K562 (cell line): ENCODE measurements around the gene SSBP2. TPM values are rescaled to one million over a fixed set of nuclear protein-coding genes. Genes with fewer than 3 reads are reported as not detected.

Experiments used
- ATAC-seq: fragments of 200-7000 bp; cut with Tn5 transposase; 3 replicates; pipeline ENCODE4 v1.9.1; 2020; ENCODE audit warnings: moderate library complexity
- BruUV-seq: library from RNA; stranded (reverse); fragments of 400-500 nt; replicated peaks from 2 replicates; lab custom pipeline; 2021; lab: Mats Ljungman, UMichigan
- CTCF ChIA-PET: fragments of 300-600 bp; formaldehyde crosslinking; extraction: SDS; loops from one replicate; lab custom pipeline; 2021; ENCODE audit warnings: low intra/inter-chr PET ratio; lab: Yijun Ruan, JAX
- POLR2A ChIA-PET: fragments of 300-600, 350-650 bp; sonication (Branson Sonifier 250); formaldehyde crosslinking; extraction: SDS; loops from one replicate; lab custom pipeline; 2021; ENCODE audit warnings: antibody characterized with exemption, inconsistent platforms; lab: Yijun Ruan, JAX
- DNase-seq, 4 experiments: peaks; one replicate each; pipeline versions ENCODE4 v3.0.0 to v3.0.0-alpha.2; 2011 to 2018; ENCODE audit warnings: low spot score in 3 of 4, mixed read lengths in 3 of 4; ENCODE audit errors: extremely low read depth in 1 of 4
- FAIRE-seq: peaks from 2 replicates; lab custom pipeline; 2011; peaks lifted over from hg19 to GRCh38; lab: Jason Lieb, UNC
- H2AFZ ChIP-seq: 2 replicates; pipeline ENCODE4 v1.6.0; 2011; ENCODE audit warnings: low read depth, low read length, control low read depth, inconsistent platforms
- H3K27ac ChIP-seq: fragments of 200-600 bp; 3 replicates; pipeline ENCODE4 v1.8.0; 2011; ENCODE audit warnings: low read depth, mild to moderate bottlenecking, control low read depth, inconsistent platforms, low read length, moderate library complexity, mixed read lengths; ENCODE audit errors: extremely low read depth
- H3K27me3 ChIP-seq, 2 experiments: fragments of 300-600 bp in 1 of 2; 2 replicates in 1 of 2; 3 replicates in 1 of 2; pipeline versions ENCODE4 v1.6.0 to v1.8.0; 2011; ENCODE audit warnings: inconsistent platforms in 2 of 2, low read length in 2 of 2, mild to moderate bottlenecking in 1 of 2, mixed read lengths in 1 of 2, moderate library complexity in 1 of 2; ENCODE audit not compliant: control insufficient read depth in 2 of 2, insufficient read depth in 2 of 2
- H3K36me3 ChIP-seq: fragments of 300-600 bp; 3 replicates; pipeline ENCODE4 v1.8.0; 2011; ENCODE audit warnings: mild to moderate bottlenecking, low read length, inconsistent platforms; ENCODE audit not compliant: control insufficient read depth, insufficient read depth
- H3K4me1 ChIP-seq, 2 experiments: fragments of 200-600 bp in 1 of 2; replicated peaks in 1 of 2; 2 replicates in 1 of 2; 3 replicates in 1 of 2; pipeline versions ENCODE4 v1.5.1 to v1.8.0; 2011; ENCODE audit warnings: inconsistent platforms in 2 of 2, low read length in 2 of 2, mild to moderate bottlenecking in 1 of 2, mixed read lengths in 1 of 2, moderate library complexity in 1 of 2; ENCODE audit not compliant: control insufficient read depth in 2 of 2, insufficient read depth in 2 of 2
- H3K4me2 ChIP-seq: 2 replicates; pipeline ENCODE4 v1.6.1; 2011; ENCODE audit warnings: low read length, control low read depth, inconsistent platforms, mixed read lengths; ENCODE audit not compliant: insufficient read depth
- H3K4me3 ChIP-seq: fragments of 200-600 bp; sonication (generic), shearing (Covaris generic); 2 replicates; pipeline ENCODE4 v1.5.1; 2016; ENCODE audit warnings: control low read depth, inconsistent platforms
- H3K79me2 ChIP-seq: fragments of 200-600 bp; 3 replicates; pipeline ENCODE4 v1.8.0; 2011; ENCODE audit warnings: low read length, inconsistent platforms; ENCODE audit not compliant: control insufficient read depth, insufficient read depth
- H3K9ac ChIP-seq, 2 experiments: 2 replicates each; pipeline versions ENCODE4 v1.6.0 to v1.6.1; 2011; ENCODE audit warnings: low read depth in 2 of 2, low read length in 2 of 2, control low read depth in 1 of 2, inconsistent platforms in 1 of 2, mild to moderate bottlenecking in 1 of 2, mixed read lengths in 1 of 2; ENCODE audit not compliant: insufficient read depth in 1 of 2
- H3K9me1 ChIP-seq: one replicate; pipeline ENCODE4 v1.6.0; 2011; ENCODE audit warnings: inconsistent platforms, mild to moderate bottlenecking, low read length, moderate library complexity; ENCODE audit not compliant: control insufficient read depth, insufficient read depth
- H3K9me3 ChIP-seq: replicated peaks from 2 replicates; pipeline ENCODE4 v1.5.1; 2011; ENCODE audit warnings: low read depth, low read length, inconsistent platforms; ENCODE audit not compliant: control insufficient read depth, insufficient read depth
- H4K20me1 ChIP-seq: replicated peaks from 2 replicates; pipeline ENCODE4 v1.6.1; 2011; ENCODE audit warnings: low read length, inconsistent platforms, mixed read lengths; ENCODE audit not compliant: control insufficient read depth, insufficient read depth
- ASH1L ChIP-seq: fragments of 450-650 bp; IDR thresholded peaks from 2 replicates; pipeline ENCODE4 v1.6.1; 2018; ENCODE audit warnings: borderline replicate concordance, mild to moderate bottlenecking, low read depth; ENCODE audit not compliant: partially characterized antibody
- C11orf30 ChIP-seq: fragments of 450-650 bp; IDR thresholded peaks from 2 replicates; pipeline ENCODE4 v1.6.1; 2016; ENCODE audit warnings: low read depth, mild to moderate bottlenecking
- SMARCB1 ChIP-seq: IDR thresholded peaks from 2 replicates; pipeline ENCODE4 v1.6.1; 2011; ENCODE audit warnings: improper control_type of control experiment, low read depth; ENCODE audit not compliant: insufficient read length
- SRSF1 ChIP-seq: fragments of 200-400 bp; formaldehyde crosslinking; IDR thresholded peaks from 2 replicates; pipeline ENCODE4 v1.6.1; 2017; ENCODE audit warnings: mild to moderate bottlenecking, low read depth, low read length, moderate library complexity
- STAT5B ChIP-seq: fragments of 250-450 bp; sonication (Bioruptor Pico); IDR thresholded peaks from 2 replicates; pipeline ENCODE4 v1.8.0; 2021; ENCODE audit warnings: mild to moderate bottlenecking, inconsistent platforms
- SUPT5H ChIP-seq: fragments of 450-650 bp; IDR thresholded peaks from 2 replicates; pipeline ENCODE4 v1.6.1; 2016
- YBX1 ChIP-seq: fragments of 450-650 bp; IDR thresholded peaks from 2 replicates; pipeline ENCODE4 v1.7.1; 2016; ENCODE audit warnings: mild to moderate bottlenecking
- WGBS: fragments of 100-300 bp; shearing (Covaris generic); methylation state at CpG from one replicate; pipeline ENCODE4 v1.1.6; 2016; ENCODE audit warnings: low coverage, mixed read lengths; ENCODE audit not compliant: insufficient coverage; ENCODE audit errors: missing lambda C conversion rate; 5-methylcytosine and 5-hydroxymethylcytosine counted together
- in situ Hi-C: fragments of 300-500 bp; cut with MboI; formaldehyde crosslinking; loops from 4 replicates; pipeline ENCODE4 v1.15.0; 2018; ENCODE audit warnings: inconsistent platforms, mixed read lengths
- intact Hi-C: fragments of 100-400 bp; cut with micrococcal nuclease; formaldehyde crosslinking; loops from 2 replicates; pipeline ENCODE4 v1.14.2; 2022
- polyA plus RNA-seq, 8 experiments: library from polyadenylated mRNA; depleted of rRNA in 4 of 8; stranded (reverse) in 5 of 8; unstranded in 3 of 8; fragments of >200 nt; fragmentation: Nextera tagmentation in 2 of 8; fragmentation: Illumina TruSeq in 1 of 8; extraction: Ambion mirVana in 2 of 8; extraction: Trizol in 1 of 8; gene quantifications; 2 replicates each; pipeline versions ENCODE4 v1.2.1 to v1.2.3, GENCODE V29; 2011 to 2014; ENCODE audit warnings: inconsistent platforms in 1 of 8, missing spikeins in 1 of 8
- total RNA-seq, 7 experiments: library from RNA; depleted of rRNA in 6 of 7; stranded (reverse); fragments of >200 nt in 6 of 7; fragmentation: Illumina TruSeq in 2 of 7; extraction: Trizol in 2 of 7; gene quantifications; 2 replicates each; pipeline versions ENCODE4 v1.2.1 to v1.2.3, GENCODE V29; 2011 to 2021; ENCODE audit warnings: low replicate concordance in 1 of 7
- TF ChIP-seq, protein P1 (sequence below), 2 experiments: fragments of 450-650 bp in 1 of 2; sonication (generic) in 1 of 2; formaldehyde crosslinking in 1 of 2; IDR thresholded peaks in 1 of 2; conservative IDR thresholded peaks in 1 of 2; 2 replicates each; pipeline versions ENCODE4 v1.6.1 to v1.8.1; 2016 to 2023; ENCODE audit warnings: mild to moderate bottlenecking in 2 of 2, moderate library complexity in 2 of 2, inconsistent platforms in 1 of 2, missing genetic modification reagents in 1 of 2
- TF ChIP-seq, protein P2 (sequence below): sonication (generic); formaldehyde crosslinking; IDR thresholded peaks from 2 replicates; pipeline ENCODE4 v1.8.1; 2023; ENCODE audit warnings: mild to moderate bottlenecking, missing genetic modification reagents

Gene SSBP2
- total and polyA plus RNA-seq, 9 of the 15 experiments (the other 6 are each of a cell fraction or from before 2014, with no cell fraction given), result 22.3 to 133 (median 42.1) TPM

DNA sequence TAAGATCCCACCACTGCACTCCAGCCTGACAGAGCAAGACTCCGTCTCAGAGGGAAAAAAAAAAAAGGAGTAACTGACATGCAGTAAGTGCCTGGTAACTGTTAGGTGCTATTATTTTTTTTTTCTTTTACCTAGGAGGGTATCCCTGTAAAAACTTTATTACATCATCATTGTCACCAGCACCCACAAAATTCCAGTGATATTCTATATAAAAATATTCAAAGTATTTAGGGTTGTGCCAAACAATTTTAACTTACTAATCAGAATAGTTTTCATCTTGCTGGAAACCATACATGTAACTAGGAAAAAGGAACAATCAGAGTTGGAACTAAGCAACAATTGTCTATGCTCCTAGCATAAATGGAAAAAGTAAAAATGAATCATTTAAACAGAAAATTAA lies 112.4 kb downstream of the SSBP2 start:
- BruUV-seq, result no TSS peak
- Histone ChIP-seq H3K9me3 (no peaks in the 10 kb centered on the region), H3K79me2 (no peaks in the 10 kb centered on the region), H3K9me1 (no peaks in the 10 kb centered on the region), H4K20me1 (no peaks in the 10 kb centered on the region), H3K4me3 (no peak overlapping the region), H3K36me3 (peaks cover 8% of the 10 kb centered on the region; the same call in 2 of the 3 replicates), H3K9ac (no peak overlapping the region), H3K27ac (no peak overlapping the region), H2AFZ (no peak overlapping the region), H3K27me3 (no peaks in the 10 kb centered on the region), H3K4me1 (no peaks in the 10 kb centered on the region), H3K4me2 (no peak overlapping the region)
- 80% methylated on average over 1 of the region's 1 CpG for WGBS
- FAIRE-seq (no peak), DNase-seq (no peak), ATAC-seq (no peak)
- TF ChIP-seq YBX1, result no peak
- TF ChIP-seq, protein P1, sequence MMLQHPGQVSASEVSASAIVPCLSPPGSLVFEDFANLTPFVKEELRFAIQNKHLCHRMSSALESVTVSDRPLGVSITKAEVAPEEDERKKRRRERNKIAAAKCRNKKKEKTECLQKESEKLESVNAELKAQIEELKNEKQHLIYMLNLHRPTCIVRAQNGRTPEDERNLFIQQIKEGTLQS (IDR thresholded peaks at IDR 0.05), result peak; percentile 58
- TF ChIP-seq, protein P1 (CRISPR knock-in tag; conservative IDR thresholded peaks at IDR 0.05), result no peak
- in situ Hi-C loops (no loop called here), intact Hi-C loops (loop anchor here (10.0 kb wide), 1 partner anchor 106 kb away; no protein-coding TSS in a partner anchor)
- ChIA-PET POLR2A (no interaction called here), CTCF (no interaction called here)

DNA sequence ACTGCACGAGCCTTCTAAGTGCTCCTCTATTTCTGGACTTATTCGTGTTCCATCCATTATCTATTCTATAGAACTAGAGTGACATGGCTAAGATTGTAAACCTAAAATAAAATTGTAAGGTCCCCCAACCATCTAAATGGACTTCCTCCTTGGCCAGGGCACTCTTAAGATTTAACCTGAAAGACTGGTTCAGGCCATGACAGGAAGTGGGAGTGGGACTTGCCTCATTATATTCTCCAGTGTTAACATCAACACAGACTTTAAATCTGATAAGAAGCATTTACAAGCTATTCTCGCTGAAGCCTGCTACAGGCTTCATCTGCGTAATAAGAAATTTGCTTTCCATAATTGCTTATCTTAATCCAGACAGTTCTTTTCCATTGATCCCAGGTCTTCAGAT lies 117.0 kb downstream of the SSBP2 start:
- DNase-seq (no peak), ATAC-seq (no peak)
- H3K4me1 ChIP-seq, result no peaks in the 10 kb centered on the region
- no peaks in the 10 kb centered on the region for H3K27me3 ChIP-seq
- H3K4me3 ChIP-seq, result no peak overlapping the region
- no peaks in the 10 kb centered on the region for H3K9me1 ChIP-seq
- peaks cover 7% of the 10 kb centered on the region; the same call in 2 of the 3 replicates for H3K36me3 ChIP-seq
- WGBS, result 66% methylated on average over 4 of the region's 4 CpGs
- no peak overlapping the region for H2AFZ ChIP-seq
- POLR2A ChIA-PET, result interaction anchor here (1.0 kb wide), 1 partner anchor 9 kb away, joined by 3 read pairs; no protein-coding TSS in a partner anchor
- CTCF ChIA-PET, result no interaction called here
- no peaks in the 10 kb centered on the region for H3K79me2 ChIP-seq
- H3K9ac ChIP-seq, result no peak overlapping the region
- in situ Hi-C loops, result no loop called here
- TF ChIP-seq SRSF1 (no peak), C11orf30 (no peak), SUPT5H (no peak), STAT5B (CRISPR knock-in tag) (no peak), SMARCB1 (no peak), ASH1L (no peak)
- TF ChIP-seq, protein P2, sequence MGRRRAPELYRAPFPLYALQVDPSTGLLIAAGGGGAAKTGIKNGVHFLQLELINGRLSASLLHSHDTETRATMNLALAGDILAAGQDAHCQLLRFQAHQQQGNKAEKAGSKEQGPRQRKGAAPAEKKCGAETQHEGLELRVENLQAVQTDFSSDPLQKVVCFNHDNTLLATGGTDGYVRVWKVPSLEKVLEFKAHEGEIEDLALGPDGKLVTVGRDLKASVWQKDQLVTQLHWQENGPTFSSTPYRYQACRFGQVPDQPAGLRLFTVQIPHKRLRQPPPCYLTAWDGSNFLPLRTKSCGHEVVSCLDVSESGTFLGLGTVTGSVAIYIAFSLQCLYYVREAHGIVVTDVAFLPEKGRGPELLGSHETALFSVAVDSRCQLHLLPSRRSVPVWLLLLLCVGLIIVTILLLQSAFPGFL (CRISPR knock-in tag), result no peak
- TF ChIP-seq, all 486 proteins: peak for 0
- H3K9me3 ChIP-seq, result no peaks in the 10 kb centered on the region
- no peak overlapping the region for H3K27ac ChIP-seq
- H3K4me2 ChIP-seq, result no peak overlapping the region
- FAIRE-seq, result no peak
- BruUV-seq, result no TSS peak
- intact Hi-C loops, result loop anchor here (10.0 kb wide), 1 partner anchor 111 kb away; no protein-coding TSS in a partner anchor
- no peaks in the 10 kb centered on the region for H4K20me1 ChIP-seq
